Liver (tissue), 9 donors: ENCODE data around the gene CHRNB1. TPM values are rescaled to one million over a fixed set of nuclear protein-coding genes. Genes with fewer than 3 reads are reported as not detected.
"Not testable (repeated sequence)": the region's sequence is repeated elsewhere in the genome, so short reads cannot be mapped to it uniquely, and the experiment has no call there.

ENCODE experiments used
- DNase-seq: peaks from one replicate; pipeline ENCODE4 v3.0.0-alpha.2; 2017; ENCODE audit warnings: low spot score
- H3K27ac ChIP-seq, 2 donors: one replicate each; pipeline ENCODE4 v1.7.0; 2013; ENCODE audit warnings: inconsistent platforms in 2 of 2, low read length in 2 of 2, control low read depth in 1 of 2, low read depth in 1 of 2, mild to moderate bottlenecking in 1 of 2
- H3K27me3 ChIP-seq, 4 donors: one replicate each; pipeline versions ENCODE4 v1.6.1 to v1.7.0; 2013; ENCODE audit warnings: low read length in 3 of 4, inconsistent platforms in 1 of 4, mild to moderate bottlenecking in 1 of 4, moderate library complexity in 1 of 4; ENCODE audit not compliant: control insufficient read depth in 4 of 4, insufficient read depth in 4 of 4
- H3K36me3 ChIP-seq, 4 donors: one replicate each; pipeline versions ENCODE4 v1.6.1 to v1.7.0; 2013; ENCODE audit warnings: low read length in 3 of 4, mild to moderate bottlenecking in 3 of 4, low read depth in 1 of 4, moderate library complexity in 1 of 4; ENCODE audit not compliant: control insufficient read depth in 4 of 4, insufficient read depth in 3 of 4
- H3K4me1 ChIP-seq, 4 donors: one replicate each; pipeline versions ENCODE4 v1.6.1 to v1.7.0; 2013; ENCODE audit warnings: low read length in 3 of 4, mild to moderate bottlenecking in 3 of 4, moderate library complexity in 1 of 4; ENCODE audit not compliant: control insufficient read depth in 4 of 4, insufficient read depth in 4 of 4
- H3K4me3 ChIP-seq, 3 donors: one replicate each; pipeline versions ENCODE4 v1.6.1 to v1.7.0; 2013; ENCODE audit warnings: low read length in 3 of 3, control low read depth in 1 of 3, low read depth in 1 of 3, mild to moderate bottlenecking in 1 of 3
- H3K9ac ChIP-seq, 2 donors: one replicate each; pipeline ENCODE4 v1.7.0; 2013; ENCODE audit warnings: low read length in 2 of 2, mild to moderate bottlenecking in 2 of 2, moderate library complexity in 2 of 2, control low read depth in 1 of 2, low read depth in 1 of 2
- H3K9me3 ChIP-seq, 4 donors: one replicate each; pipeline versions ENCODE4 v1.6.1 to v1.7.0; 2013; ENCODE audit warnings: low read length in 3 of 4; ENCODE audit not compliant: control insufficient read depth in 4 of 4
- FOXA1 ChIP-seq: IDR thresholded peaks from 2 replicates; pipeline ENCODE4 v1.6.1; 2016; ENCODE audit warnings: antibody characterized with exemption
- FOXA2 ChIP-seq: IDR thresholded peaks from 2 replicates; pipeline ENCODE4 v1.6.1; 2016; ENCODE audit warnings: antibody characterized with exemption
- GABPA ChIP-seq, 2 donors: IDR thresholded peaks in 1 of 2; conservative IDR thresholded peaks in 1 of 2; 2 replicates each; pipeline ENCODE4 v1.6.1; 2016; ENCODE audit warnings: antibody characterized with exemption in 2 of 2, mild to moderate bottlenecking in 1 of 2, moderate library complexity in 1 of 2
- NR2F2 ChIP-seq: IDR thresholded peaks from 2 replicates; pipeline ENCODE4 v1.6.1; 2016; ENCODE audit warnings: antibody characterized with exemption
- SP1 ChIP-seq: IDR thresholded peaks from 2 replicates; pipeline ENCODE4 v1.6.1; 2018; ENCODE audit warnings: antibody characterized with exemption, mild to moderate bottlenecking
- TAF1 ChIP-seq: conservative IDR thresholded peaks from 2 replicates; pipeline ENCODE4 v1.6.1; 2016; ENCODE audit warnings: antibody characterized with exemption, mild to moderate bottlenecking
- YY1 ChIP-seq: IDR thresholded peaks from 2 replicates; pipeline ENCODE4 v1.6.1; 2016; ENCODE audit warnings: antibody characterized with exemption, mild to moderate bottlenecking
- WGBS: extraction: QIAGEN DNeasy Blood & Tissue Kit; methylation state at CpG from one replicate; pipeline ENCODE4 v1.1.7; 2013; 5-methylcytosine and 5-hydroxymethylcytosine counted together
- polyA plus RNA-seq, 2 donors: library from polyadenylated mRNA; stranded (reverse) in 1 of 2; unstranded in 1 of 2; fragments of 200-250 nt in 1 of 2; fragments of >200 nt in 1 of 2; fragmentation: Nextera tagmentation in 1 of 2; extraction: Ambion mirVana in 1 of 2; gene quantifications; one replicate each; pipeline versions ENCODE4 v1.2.1 to v1.2.3, GENCODE V29; 2013 to 2015
- total RNA-seq, 2 donors: library from RNA; depleted of rRNA; stranded (reverse); fragments of >200 nt; gene quantifications; one replicate each; pipeline ENCODE4 v1.2.3, GENCODE V29; 2014
- TF ChIP-seq, protein P1 (sequence below): IDR thresholded peaks from 2 replicates; pipeline ENCODE4 v1.6.1; 2016; ENCODE audit warnings: antibody characterized with exemption
- TF ChIP-seq, protein P2 (sequence below): IDR thresholded peaks from 2 replicates; pipeline ENCODE4 v1.6.1; 2016; ENCODE audit warnings: antibody characterized with exemption, mild to moderate bottlenecking
- TF ChIP-seq, protein P3 (sequence below): fragments of 150-350 bp; IDR thresholded peaks from 2 replicates; pipeline ENCODE4 v1.5.1; 2017; ENCODE audit warnings: improper control_type of control experiment, low read depth, low read length; ENCODE audit not compliant: missing input control
- donor health status: healthy.
- donor health status: healthy.
- donor health status: healthy.
- donor health status: healthy.
- donor health status: healthy.

The CHRNB1 gene
- total and polyA plus RNA-seq, 4 donors, result 4.2 to 11.5 (median 7.2) TPM

GRCh38 chr17:7479213-7480088, 34.6 kb downstream of the CHRNB1 start, which contains the start of gene ZBTB4:
TSS of gene ZBTB4 (minus strand) at chr17:7479631. CDS start at chr17:7466801, 12,830 bp downstream.
- no peaks in the 10 kb centered on the region for H3K36me3 ChIP-seq
- peak within 1 kb of the TSS; percentile 60 to 96 (median 80) for H3K4me3 ChIP-seq
- H3K9ac ChIP-seq, result peak within 1 kb of the TSS; percentile 83 to 87
- WGBS, result under 1% methylated on average over 92 of the region's 92 CpGs
- H3K27ac ChIP-seq, result peak within 1 kb of the TSS; percentile 96 to 97
- peak; percentile 64 for DNase-seq
- no peaks in the 10 kb centered on the region for H3K27me3 ChIP-seq
- H3K4me1 ChIP-seq, result peaks cover 12 to 52% (median 37%) of the 10 kb centered on the region in 4 donors
- TF ChIP-seq FOXA2 (no peak), FOXA1 (no peak), GABPA (IDR thresholded peaks at IDR 0.05 in 1 of 2, conservative IDR thresholded peaks at IDR 0.05 in 1 of 2) (no peak), YY1 (no peak), TAF1 (no peak)
- TF ChIP-seq, protein P1, sequence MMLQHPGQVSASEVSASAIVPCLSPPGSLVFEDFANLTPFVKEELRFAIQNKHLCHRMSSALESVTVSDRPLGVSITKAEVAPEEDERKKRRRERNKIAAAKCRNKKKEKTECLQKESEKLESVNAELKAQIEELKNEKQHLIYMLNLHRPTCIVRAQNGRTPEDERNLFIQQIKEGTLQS, result no peak
- no peaks in the 10 kb centered on the region for H3K9me3 ChIP-seq

DNA sequence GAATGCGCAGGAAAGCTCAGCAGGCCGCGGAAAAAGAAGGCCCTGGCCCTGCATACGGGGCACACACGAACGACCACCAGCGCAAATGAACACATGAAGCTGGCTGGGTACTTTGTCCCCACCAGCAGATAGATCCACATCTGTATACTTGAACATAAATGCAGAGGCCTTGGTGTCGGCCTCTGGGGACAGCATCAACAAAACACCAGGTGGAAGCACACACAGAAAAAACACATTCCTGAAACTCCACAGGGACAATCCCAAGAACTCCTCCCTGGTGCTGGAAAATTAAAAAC, 35.2 kb downstream of the CHRNB1 start:
- Histone ChIP-seq H3K27ac (peak overlapping the region; percentile 91 to 95), H3K9me3 (no peaks in the 10 kb centered on the region), H3K9ac (peak overlapping the region; percentile 83 to 87), H3K36me3 (no peaks in the 10 kb centered on the region), H3K4me1 (peaks cover 8 to 46% (median 35%) of the 10 kb centered on the region in 4 donors), H3K4me3 (peak overlapping the region; percentile 52 to 96 (median 80)), H3K27me3 (no peaks in the 10 kb centered on the region)
- no peak for DNase-seq
- 10% methylated on average over 8 of the region's 8 CpGs for WGBS
- TF ChIP-seq, protein P2, sequence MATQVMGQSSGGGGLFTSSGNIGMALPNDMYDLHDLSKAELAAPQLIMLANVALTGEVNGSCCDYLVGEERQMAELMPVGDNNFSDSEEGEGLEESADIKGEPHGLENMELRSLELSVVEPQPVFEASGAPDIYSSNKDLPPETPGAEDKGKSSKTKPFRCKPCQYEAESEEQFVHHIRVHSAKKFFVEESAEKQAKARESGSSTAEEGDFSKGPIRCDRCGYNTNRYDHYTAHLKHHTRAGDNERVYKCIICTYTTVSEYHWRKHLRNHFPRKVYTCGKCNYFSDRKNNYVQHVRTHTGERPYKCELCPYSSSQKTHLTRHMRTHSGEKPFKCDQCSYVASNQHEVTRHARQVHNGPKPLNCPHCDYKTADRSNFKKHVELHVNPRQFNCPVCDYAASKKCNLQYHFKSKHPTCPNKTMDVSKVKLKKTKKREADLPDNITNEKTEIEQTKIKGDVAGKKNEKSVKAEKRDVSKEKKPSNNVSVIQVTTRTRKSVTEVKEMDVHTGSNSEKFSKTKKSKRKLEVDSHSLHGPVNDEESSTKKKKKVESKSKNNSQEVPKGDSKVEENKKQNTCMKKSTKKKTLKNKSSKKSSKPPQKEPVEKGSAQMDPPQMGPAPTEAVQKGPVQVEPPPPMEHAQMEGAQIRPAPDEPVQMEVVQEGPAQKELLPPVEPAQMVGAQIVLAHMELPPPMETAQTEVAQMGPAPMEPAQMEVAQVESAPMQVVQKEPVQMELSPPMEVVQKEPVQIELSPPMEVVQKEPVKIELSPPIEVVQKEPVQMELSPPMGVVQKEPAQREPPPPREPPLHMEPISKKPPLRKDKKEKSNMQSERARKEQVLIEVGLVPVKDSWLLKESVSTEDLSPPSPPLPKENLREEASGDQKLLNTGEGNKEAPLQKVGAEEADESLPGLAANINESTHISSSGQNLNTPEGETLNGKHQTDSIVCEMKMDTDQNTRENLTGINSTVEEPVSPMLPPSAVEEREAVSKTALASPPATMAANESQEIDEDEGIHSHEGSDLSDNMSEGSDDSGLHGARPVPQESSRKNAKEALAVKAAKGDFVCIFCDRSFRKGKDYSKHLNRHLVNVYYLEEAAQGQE, result no peak
- TF ChIP-seq, protein P3, sequence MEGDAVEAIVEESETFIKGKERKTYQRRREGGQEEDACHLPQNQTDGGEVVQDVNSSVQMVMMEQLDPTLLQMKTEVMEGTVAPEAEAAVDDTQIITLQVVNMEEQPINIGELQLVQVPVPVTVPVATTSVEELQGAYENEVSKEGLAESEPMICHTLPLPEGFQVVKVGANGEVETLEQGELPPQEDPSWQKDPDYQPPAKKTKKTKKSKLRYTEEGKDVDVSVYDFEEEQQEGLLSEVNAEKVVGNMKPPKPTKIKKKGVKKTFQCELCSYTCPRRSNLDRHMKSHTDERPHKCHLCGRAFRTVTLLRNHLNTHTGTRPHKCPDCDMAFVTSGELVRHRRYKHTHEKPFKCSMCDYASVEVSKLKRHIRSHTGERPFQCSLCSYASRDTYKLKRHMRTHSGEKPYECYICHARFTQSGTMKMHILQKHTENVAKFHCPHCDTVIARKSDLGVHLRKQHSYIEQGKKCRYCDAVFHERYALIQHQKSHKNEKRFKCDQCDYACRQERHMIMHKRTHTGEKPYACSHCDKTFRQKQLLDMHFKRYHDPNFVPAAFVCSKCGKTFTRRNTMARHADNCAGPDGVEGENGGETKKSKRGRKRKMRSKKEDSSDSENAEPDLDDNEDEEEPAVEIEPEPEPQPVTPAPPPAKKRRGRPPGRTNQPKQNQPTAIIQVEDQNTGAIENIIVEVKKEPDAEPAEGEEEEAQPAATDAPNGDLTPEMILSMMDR, result no peak
- TF ChIP-seq FOXA2 (no peak), SP1 (no peak), NR2F2 (no peak)

GRCh38 chr17:7481275-7481674, 36.4 kb downstream of the CHRNB1 start, which contains the start of gene SLC35G6:
TSS of gene SLC35G6 (plus strand) at chr17:7481446. CDS start at chr17:7481517, 71 bp downstream.
- H3K4me3 ChIP-seq, DNase-seq, H3K9me3 ChIP-seq, H3K27me3 ChIP-seq, H3K36me3 ChIP-seq, H3K9ac ChIP-seq: not testable (repeated sequence)
- WGBS, result 96% methylated on average over 4 of the region's 4 CpGs
- peaks cover 10 to 47% (median 34%) of the 10 kb centered on the region in 4 donors for H3K4me1 ChIP-seq
- peak within 1 kb of the TSS; percentile 91 to 95 for H3K27ac ChIP-seq

GRCh38 chr17:7481842-7482741, 37.2 kb downstream of the CHRNB1 start:
- H3K9ac ChIP-seq, H3K27me3 ChIP-seq, H3K4me3 ChIP-seq, DNase-seq, H3K9me3 ChIP-seq, H3K36me3 ChIP-seq: not testable (repeated sequence)
- peak overlapping the region in 1 of 2 donors; percentile 99 for H3K27ac ChIP-seq
- WGBS, result 90% methylated on average over 31 of the region's 31 CpGs
- H3K4me1 ChIP-seq, result peaks cover 12 to 48% (median 32%) of the 10 kb centered on the region in 4 donors

DNA sequence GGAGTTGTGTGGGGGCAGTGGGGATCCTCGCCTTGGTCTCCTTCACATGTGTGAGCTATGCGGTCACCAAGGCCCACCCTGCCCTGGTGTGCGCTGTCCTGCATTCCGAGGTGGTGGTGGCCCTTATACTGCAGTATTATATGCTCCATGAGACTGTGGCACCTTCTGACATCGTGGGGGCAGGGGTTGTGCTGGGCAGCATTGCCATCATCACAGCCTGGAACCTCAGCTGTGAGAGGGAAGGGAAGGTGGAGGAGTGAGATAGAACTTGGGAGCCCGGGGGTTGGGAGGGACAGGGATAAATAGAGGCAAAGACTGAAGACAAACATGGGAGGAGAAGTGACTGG, 37.9 kb downstream of the CHRNB1 start:
- not testable (repeated sequence) for H3K4me3 ChIP-seq, H3K9me3 ChIP-seq, DNase-seq, H3K36me3 ChIP-seq, H3K9ac ChIP-seq, H3K27me3 ChIP-seq
- H3K4me1 ChIP-seq, result peaks cover 12 to 50% (median 35%) of the 10 kb centered on the region in 4 donors
- H3K27ac ChIP-seq, result peak overlapping the region in 1 of 2 donors; percentile 99
- WGBS, result 83% methylated on average over 6 of the region's 6 CpGs
